GM21576 (cell line): ENCODE measurements around the gene IGFLR1.

Experiments
- ATAC-seq: cut with Tn5 transposase; IDR thresholded peaks from one replicate; pipeline ENCODE4 v1.9.1; 2021; ENCODE audit warnings: mild to moderate bottlenecking, moderate library complexity; ENCODE audit not compliant: unreplicated experiment

Gene IGFLR1

GRCh38 chr19:35756377-35757230 is 14.4 kb upstream of the IGFLR1 start, which contains the start of gene HSPB6:
Gene HSPB6 (minus strand): TSS chr19:35757029. CDS start chr19:35757008, 21 bp downstream.
- ATAC-seq: no peak

- ATAC-seq: no peak
Observed at GRCh38 chr19:35755550-35756376, 13.5 kb upstream of the IGFLR1 start.

- ATAC-seq: no peak
Observed at GRCh38 chr19:35755131-35755549, 12.9 kb upstream of the IGFLR1 start.

GRCh38 chr19:35754370-35755130 is 12.3 kb upstream of the IGFLR1 start:
- no peak for ATAC-seq

- no peak for ATAC-seq
Observed at GRCh38 chr19:35753634-35754369, 11.6 kb upstream of the IGFLR1 start.

- no peak for ATAC-seq
Observed at GRCh38 chr19:35752746-35753350, 10.6 kb upstream of the IGFLR1 start.

- no peak for ATAC-seq
Observed at GRCh38 chr19:35751839-35752745, 9.8 kb upstream of the IGFLR1 start.

GRCh38 chr19:35750167-35750566 is 7.9 kb upstream of the IGFLR1 start:
- no peak for ATAC-seq

GRCh38 chr19:35748106-35749020 is 6.1 kb upstream of the IGFLR1 start, which contains the start of gene LIN37:
Gene LIN37 (plus strand): TSS chr19:35748576. CDS start chr19:35748725, 149 bp downstream.
- peak; percentile 65 for ATAC-seq

- no peak for ATAC-seq
Observed at GRCh38 chr19:35746531-35746930, 4.3 kb upstream of the IGFLR1 start.

GRCh38 chr19:35746087-35746462 is 3.8 kb upstream of the IGFLR1 start:
- no peak for ATAC-seq

- peak; percentile 36 for ATAC-seq
Observed at GRCh38 chr19:35745328-35746086, 3.3 kb upstream of the IGFLR1 start, which contains the start of the genes PSENEN and U2AF1L4. Gene PSENEN (plus strand): TSS chr19:35745651. CDS start chr19:35745931, 280 bp downstream. Gene U2AF1L4 (minus strand): TSS chr19:35745418. CDS start chr19:35745391, 27 bp downstream.

GRCh38 chr19:35744430-35745327 is 2.4 kb upstream of the IGFLR1 start:
- ATAC-seq: peak; percentile 33

- ATAC-seq: no peak
Observed at GRCh38 chr19:35743640-35744429, 1.6 kb upstream of the IGFLR1 start.

GRCh38 chr19:35741203-35741515 is 1.1 kb downstream of the IGFLR1 start:
- ATAC-seq: no peak
